HCT116 (cell line): ENCODE data around the gene RPTOR. TPM values are rescaled to one million over a fixed set of nuclear protein-coding genes. Genes with fewer than 3 reads are reported as not detected.

Experiments
- ATAC-seq: fragments of 200-7000 bp; cut with Tn5 transposase; 2 replicates; pipeline ENCODE4 v1.9.1; 2020; ENCODE audit warnings: mild to moderate bottlenecking, moderate library complexity
- BruUV-seq: library from RNA; stranded (reverse); fragments of 400-500 nt; replicated peaks from 2 replicates; lab custom pipeline; 2021; lab: Mats Ljungman, UMichigan
- CTCF ChIA-PET: fragments of 300-600 bp; sonication (Branson Sonifier 250); formaldehyde crosslinking; loops from one replicate; lab custom pipeline; 2021; ENCODE audit warnings: antibody characterized with exemption; lab: Charles Lee
- POLR2A ChIA-PET: fragments of 300-600, 350-600 bp; sonication (Branson Sonifier 250); formaldehyde crosslinking; loops from one replicate; lab custom pipeline; 2021; ENCODE audit warnings: antibody characterized with exemption; lab: Charles Lee
- RAD21 ChIA-PET, 2 experiments: fragments of 300-600 bp; sonication (Branson Sonifier 250); formaldehyde crosslinking; loops; one replicate each; lab custom pipeline; 2023; ENCODE audit warnings: low total read pairs in 2 of 2; ENCODE audit not compliant: uncharacterized antibody in 2 of 2, unreplicated experiment in 2 of 2, low non-redundant PET in 1 of 2; lab: Charles Lee
- DNase-seq: peaks from one replicate; pipeline ENCODE4 v3.0.0-alpha.2; 2010; ENCODE audit warnings: low read depth, low spot score
- H2AFZ ChIP-seq: fragments of 200-600 bp; shearing (Covaris generic), sonication (generic); 2 replicates; pipeline ENCODE4 v1.6.1; 2017; ENCODE audit warnings: low read depth, mixed run types, mixed read lengths, antibody characterized with exemption, low read length; ENCODE audit not compliant: poor library complexity, severe bottlenecking
- H3K27ac ChIP-seq: 2 replicates; pipeline ENCODE4 v1.5.1; 2012; ENCODE audit warnings: low read depth, low read length
- H3K27me3 ChIP-seq: fragments of 200-600 bp; sonication (generic); 2 replicates; pipeline ENCODE4 v1.6.1; 2016; ENCODE audit warnings: mixed run types, low read length, mixed read lengths; ENCODE audit not compliant: insufficient read depth
- H3K36me3 ChIP-seq, 2 experiments: fragments of 200-500 bp in 1 of 2; fragments of 200-600 bp in 1 of 2; sonication (Bioruptor generic) in 1 of 2; sonication (generic) in 1 of 2; 2 replicates each; pipeline versions ENCODE4 v1.5.1 to v1.6.1; 2014 to 2016; ENCODE audit warnings: low read length in 2 of 2, inconsistent platforms in 1 of 2, mixed read lengths in 1 of 2, mixed run types in 1 of 2; ENCODE audit not compliant: insufficient read depth in 2 of 2, control insufficient read depth in 1 of 2
- H3K4me1 ChIP-seq, 2 experiments: fragments of 200-600 bp in 1 of 2; sonication (generic) in 1 of 2; 2 replicates each; pipeline versions ENCODE4 v1.5.1 to v1.6.1; 2012 to 2017; ENCODE audit warnings: low read length in 2 of 2, inconsistent platforms in 1 of 2, mild to moderate bottlenecking in 1 of 2, mixed read lengths in 1 of 2, mixed run types in 1 of 2, moderate library complexity in 1 of 2; ENCODE audit not compliant: insufficient read depth in 2 of 2, control insufficient read depth in 1 of 2
- H3K4me2 ChIP-seq: fragments of 200-600 bp; sonication (generic); 2 replicates; pipeline ENCODE4 v1.6.1; 2017; ENCODE audit warnings: mixed run types, low read length, mixed read lengths
- H3K4me3 ChIP-seq, 2 experiments: fragments of 200-600 bp in 1 of 2; sonication (generic) in 1 of 2; replicated peaks in 1 of 2; 2 replicates each; pipeline ENCODE4 v1.5.1; 2011 to 2016; ENCODE audit warnings: low read length in 2 of 2, control low read depth in 1 of 2, low read depth in 1 of 2, mild to moderate bottlenecking in 1 of 2, mixed read lengths in 1 of 2, mixed run types in 1 of 2
- H3K79me2 ChIP-seq: fragments of 200-600 bp; sonication (generic); 2 replicates; pipeline ENCODE4 v1.6.1; 2017; ENCODE audit warnings: mild to moderate bottlenecking, mixed run types, low read length, moderate library complexity, mixed read lengths; ENCODE audit not compliant: insufficient read depth
- H3K9ac ChIP-seq: fragments of 200-600 bp; sonication (generic); 2 replicates; pipeline ENCODE4 v1.6.1; 2016; ENCODE audit warnings: low read length, mixed read lengths
- H3K9me2 ChIP-seq: fragments of 200-600 bp; sonication (generic), shearing (Covaris generic); 2 replicates; pipeline ENCODE4 v1.6.1; 2017; ENCODE audit warnings: mixed run types, mild to moderate bottlenecking, moderate library complexity; ENCODE audit not compliant: insufficient read depth
- H3K9me3 ChIP-seq, 2 experiments: fragments of 200-500 bp in 1 of 2; fragments of 200-600 bp in 1 of 2; sonication (Bioruptor generic) in 1 of 2; sonication (generic) in 1 of 2; 2 replicates each; pipeline ENCODE4 v1.6.1; 2014 to 2017; ENCODE audit warnings: low read length in 2 of 2, mixed read lengths in 2 of 2, inconsistent platforms in 1 of 2, low read depth in 1 of 2, mild to moderate bottlenecking in 1 of 2, mixed run types in 1 of 2, moderate library complexity in 1 of 2; ENCODE audit not compliant: control insufficient read depth in 1 of 2, insufficient read depth in 1 of 2
- H4K20me1 ChIP-seq: fragments of 200-600 bp; sonication (generic), shearing (Covaris generic); 2 replicates; pipeline ENCODE4 v1.6.1; 2017; ENCODE audit warnings: mixed run types, mild to moderate bottlenecking, moderate library complexity; ENCODE audit not compliant: insufficient read depth
- CEBPB ChIP-seq: IDR thresholded peaks from 2 replicates; pipeline ENCODE4 v1.6.1; 2012; ENCODE audit warnings: low read depth
- CTCF ChIP-seq, 3 experiments: fragments of 200-600 bp in 1 of 3; sonication (generic) in 1 of 3; IDR thresholded peaks in 2 of 3; conservative IDR thresholded peaks in 1 of 3; 2 replicates each; pipeline ENCODE4 v1.5.1; 2012 to 2017; ENCODE audit warnings: low read depth in 2 of 3, low read length in 2 of 3, antibody characterized with exemption in 1 of 3, borderline replicate concordance in 1 of 3, control low read depth in 1 of 3, mild to moderate bottlenecking in 1 of 3, mixed read lengths in 1 of 3, mixed run types in 1 of 3, moderate library complexity in 1 of 3; ENCODE audit not compliant: insufficient read depth in 1 of 3
- EGR1 ChIP-seq: IDR thresholded peaks from 2 replicates; pipeline ENCODE4 v1.6.1; 2012; ENCODE audit warnings: low read depth
- ELF1 ChIP-seq: IDR thresholded peaks from 2 replicates; pipeline ENCODE4 v1.6.1; 2012; ENCODE audit warnings: low read depth, borderline replicate concordance
- EZH2 ChIP-seq: fragments of 200-600 bp; sonication (generic); IDR thresholded peaks from 2 replicates; pipeline ENCODE4 v1.6.1; 2017; ENCODE audit warnings: antibody characterized with exemption, mixed run types
- EZH2phosphoT487 ChIP-seq: fragments of 200-600 bp; IDR thresholded peaks from 2 replicates; pipeline ENCODE4 v1.6.1; 2018; ENCODE audit warnings: antibody characterized with exemption, borderline replicate concordance
- FOSL1 ChIP-seq: IDR thresholded peaks from 2 replicates; pipeline ENCODE4 v1.6.1; 2012; ENCODE audit warnings: low read depth
- JUND ChIP-seq: IDR thresholded peaks from 2 replicates; pipeline ENCODE4 v1.6.1; 2012
- MAX ChIP-seq: IDR thresholded peaks from 2 replicates; pipeline ENCODE4 v1.6.1; 2012
- POLR2A ChIP-seq: IDR thresholded peaks from 2 replicates; pipeline ENCODE4 v1.7.0; 2011; ENCODE audit warnings: borderline replicate concordance; ENCODE audit not compliant: insufficient read depth, insufficient read length; ENCODE audit errors: extremely low read depth
- POLR2AphosphoS5 ChIP-seq: IDR thresholded peaks from 2 replicates; pipeline ENCODE4 v1.6.1; 2011; ENCODE audit warnings: mild to moderate bottlenecking, low read depth, low read length, moderate library complexity
- RAD21 ChIP-seq: IDR thresholded peaks from 2 replicates; pipeline ENCODE4 v1.6.1; 2012; ENCODE audit warnings: low read depth, mild to moderate bottlenecking
- REST ChIP-seq: IDR thresholded peaks from 2 replicates; pipeline ENCODE4 v1.6.1; 2012; ENCODE audit warnings: low read depth
- SIN3A ChIP-seq: IDR thresholded peaks from 2 replicates; pipeline ENCODE4 v1.6.1; 2012; ENCODE audit warnings: low read depth
- SP1 ChIP-seq: IDR thresholded peaks from 2 replicates; pipeline ENCODE4 v1.6.1; 2012; ENCODE audit warnings: low read depth
- TCF7L2 ChIP-seq: IDR thresholded peaks from 2 replicates; pipeline ENCODE4 v1.7.0; 2011; ENCODE audit warnings: borderline replicate concordance, inconsistent platforms; ENCODE audit not compliant: insufficient read depth, insufficient read length; ENCODE audit errors: extremely low read depth
- ZNF274 ChIP-seq: fragments of 200-500 bp; sonication (Bioruptor generic); IDR thresholded peaks from 2 replicates; pipeline ENCODE4 v1.6.1; 2014; ENCODE audit warnings: mild to moderate bottlenecking, low read depth, low read length, inconsistent platforms
- intact Hi-C: fragments of 100-400 bp; cut with micrococcal nuclease; formaldehyde crosslinking; loops from 2 replicates; pipeline ENCODE4 v1.10.0; 2022
- total RNA-seq: library from RNA; stranded (reverse); gene quantifications from one replicate; pipeline ENCODE4 v1.2.1, GENCODE V29; 2021; ENCODE audit not compliant: unreplicated experiment
- TF ChIP-seq, protein P1 (sequence below): IDR thresholded peaks from 2 replicates; pipeline ENCODE4 v1.6.1; 2011; ENCODE audit warnings: mild to moderate bottlenecking, low read length, moderate library complexity; ENCODE audit not compliant: insufficient replicate concordance; ENCODE audit errors: extremely low read depth

RPTOR gene
- total RNA-seq, 1 experiment from 2014 or later, result 69.5 TPM

DNA sequence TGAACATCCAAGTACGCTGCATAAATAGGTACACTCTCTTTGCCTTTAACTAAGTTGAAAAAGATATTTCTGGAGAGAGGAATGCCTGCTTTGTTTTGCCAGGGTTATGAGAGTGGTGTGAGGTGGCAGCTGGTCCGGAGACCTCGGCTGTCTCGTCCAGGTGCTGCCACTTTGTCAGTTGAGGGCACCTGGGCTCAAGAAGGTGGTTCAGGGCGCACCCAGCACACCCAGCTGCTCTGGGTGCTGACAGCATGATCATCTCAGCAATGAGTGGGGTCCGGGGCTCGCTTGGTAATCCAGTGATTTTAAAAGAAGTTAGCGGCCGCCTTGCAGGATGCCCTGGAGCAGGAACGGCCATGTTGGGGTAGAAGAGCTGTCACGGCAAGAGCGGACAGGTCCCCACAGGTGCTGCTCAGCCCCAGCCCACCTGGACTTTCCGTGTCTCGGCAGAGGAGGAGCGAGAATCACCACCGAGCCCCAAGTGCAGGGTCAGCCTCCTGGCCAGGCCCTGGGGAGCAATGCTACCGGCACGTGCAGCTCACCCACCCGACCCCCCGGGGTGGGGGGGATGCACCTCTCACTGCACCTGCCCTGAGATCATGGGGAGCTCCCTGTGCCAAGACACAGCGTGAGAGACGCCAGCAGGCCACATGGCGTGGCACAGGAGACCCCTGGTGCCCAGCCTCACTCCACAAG lies 379.6 kb downstream of the RPTOR start:
- Histone ChIP-seq H3K4me2 (no peak overlapping the region), H3K9me3 (no peaks in the 10 kb centered on the region), H3K36me3 (peaks cover 8 to 10% of the 10 kb centered on the region in 2 experiments; a peak in 2 of 4 replicates), H3K27me3 (no peaks in the 10 kb centered on the region), H3K4me1 (no peaks in the 10 kb centered on the region), H4K20me1 (no peaks in the 10 kb centered on the region), H3K4me3 (no peak overlapping the region), H3K79me2 (no peaks in the 10 kb centered on the region), H3K27ac (no peak overlapping the region), H3K9ac (no peak overlapping the region), H2AFZ (no peak overlapping the region), H3K9me2 (no peaks in the 10 kb centered on the region)
- CTCF ChIA-PET, result no interaction called here
- POLR2A ChIA-PET, result no interaction called here
- DNase-seq (no peak), ATAC-seq (no peak)
- RAD21 ChIA-PET, result no interaction called here
- no peak for TF ChIP-seq ZNF274
- no peak for TF ChIP-seq MAX
- no peak for TF ChIP-seq RAD21
- no peak for TF ChIP-seq JUND
- no peak for TF ChIP-seq TCF7L2
- TF ChIP-seq POLR2A, result no peak
- no peak for TF ChIP-seq CEBPB
- no peak for TF ChIP-seq EZH2
- TF ChIP-seq SP1, result no peak
- no peak for TF ChIP-seq SIN3A
- TF ChIP-seq REST, result no peak
- no peak for TF ChIP-seq POLR2AphosphoS5
- TF ChIP-seq ELF1, result no peak
- TF ChIP-seq FOSL1, result no peak
- TF ChIP-seq, protein P1, sequence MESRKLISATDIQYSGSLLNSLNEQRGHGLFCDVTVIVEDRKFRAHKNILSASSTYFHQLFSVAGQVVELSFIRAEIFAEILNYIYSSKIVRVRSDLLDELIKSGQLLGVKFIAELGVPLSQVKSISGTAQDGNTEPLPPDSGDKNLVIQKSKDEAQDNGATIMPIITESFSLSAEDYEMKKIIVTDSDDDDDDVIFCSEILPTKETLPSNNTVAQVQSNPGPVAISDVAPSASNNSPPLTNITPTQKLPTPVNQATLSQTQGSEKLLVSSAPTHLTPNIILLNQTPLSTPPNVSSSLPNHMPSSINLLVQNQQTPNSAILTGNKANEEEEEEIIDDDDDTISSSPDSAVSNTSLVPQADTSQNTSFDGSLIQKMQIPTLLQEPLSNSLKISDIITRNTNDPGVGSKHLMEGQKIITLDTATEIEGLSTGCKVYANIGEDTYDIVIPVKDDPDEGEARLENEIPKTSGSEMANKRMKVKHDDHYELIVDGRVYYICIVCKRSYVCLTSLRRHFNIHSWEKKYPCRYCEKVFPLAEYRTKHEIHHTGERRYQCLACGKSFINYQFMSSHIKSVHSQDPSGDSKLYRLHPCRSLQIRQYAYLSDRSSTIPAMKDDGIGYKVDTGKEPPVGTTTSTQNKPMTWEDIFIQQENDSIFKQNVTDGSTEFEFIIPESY, result no peak
- no peak for TF ChIP-seq CTCF (IDR thresholded peaks at IDR 0.05 in 2 of 3, conservative IDR thresholded peaks at IDR 0.05 in 1 of 3; ENCODE audit: borderline replicate concordance in 1 of 3, insufficient read depth in 1 of 3, low read depth in 2 of 3, low read length in 2 of 3)
- TF ChIP-seq EGR1, result no peak
- no peak for TF ChIP-seq EZH2phosphoT487
- intact Hi-C loops, result no loop called here
- BruUV-seq, result no TSS peak
